Measurements from ENCODE around the gene PCNP.
"Not testable (repeated sequence)": the region's sequence is repeated elsewhere in the genome, so short reads cannot be mapped to it uniquely, and the experiment has no call there.

The PCNP gene

DNA sequence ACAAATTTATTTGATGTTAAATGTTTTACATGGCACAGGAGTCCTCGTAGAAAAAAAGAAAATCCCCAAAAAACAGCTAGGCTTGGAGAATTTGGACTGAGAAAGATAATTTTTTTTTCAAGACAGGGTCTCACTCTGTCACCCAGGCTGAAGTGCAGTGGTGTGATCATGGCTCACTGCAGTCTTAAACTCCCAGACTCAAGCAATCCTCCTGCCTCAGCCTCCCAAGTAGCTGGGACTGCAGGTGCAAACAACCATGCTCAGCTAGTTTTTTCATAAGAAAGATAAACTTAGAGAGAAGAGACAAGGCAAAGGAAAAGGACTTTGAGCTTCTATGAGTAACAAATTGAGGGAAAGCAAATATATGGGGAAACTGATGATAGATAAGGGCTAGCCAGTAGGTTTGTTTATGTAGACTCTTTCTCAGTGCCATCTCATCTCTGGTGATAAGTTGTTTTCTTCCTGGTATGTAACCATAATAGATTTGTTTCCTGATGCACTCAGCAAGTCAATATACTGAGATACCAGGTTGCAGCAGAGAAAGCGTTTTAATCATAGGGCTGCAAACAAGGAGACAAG is 25.4 kb upstream of the PCNP start:
- peak overlapping the region; percentile 23 for H3K27ac ChIP-seq
- TF ChIP-seq, protein P1, sequence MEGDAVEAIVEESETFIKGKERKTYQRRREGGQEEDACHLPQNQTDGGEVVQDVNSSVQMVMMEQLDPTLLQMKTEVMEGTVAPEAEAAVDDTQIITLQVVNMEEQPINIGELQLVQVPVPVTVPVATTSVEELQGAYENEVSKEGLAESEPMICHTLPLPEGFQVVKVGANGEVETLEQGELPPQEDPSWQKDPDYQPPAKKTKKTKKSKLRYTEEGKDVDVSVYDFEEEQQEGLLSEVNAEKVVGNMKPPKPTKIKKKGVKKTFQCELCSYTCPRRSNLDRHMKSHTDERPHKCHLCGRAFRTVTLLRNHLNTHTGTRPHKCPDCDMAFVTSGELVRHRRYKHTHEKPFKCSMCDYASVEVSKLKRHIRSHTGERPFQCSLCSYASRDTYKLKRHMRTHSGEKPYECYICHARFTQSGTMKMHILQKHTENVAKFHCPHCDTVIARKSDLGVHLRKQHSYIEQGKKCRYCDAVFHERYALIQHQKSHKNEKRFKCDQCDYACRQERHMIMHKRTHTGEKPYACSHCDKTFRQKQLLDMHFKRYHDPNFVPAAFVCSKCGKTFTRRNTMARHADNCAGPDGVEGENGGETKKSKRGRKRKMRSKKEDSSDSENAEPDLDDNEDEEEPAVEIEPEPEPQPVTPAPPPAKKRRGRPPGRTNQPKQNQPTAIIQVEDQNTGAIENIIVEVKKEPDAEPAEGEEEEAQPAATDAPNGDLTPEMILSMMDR (conservative IDR thresholded peaks at IDR 0.05): no peak

DNA sequence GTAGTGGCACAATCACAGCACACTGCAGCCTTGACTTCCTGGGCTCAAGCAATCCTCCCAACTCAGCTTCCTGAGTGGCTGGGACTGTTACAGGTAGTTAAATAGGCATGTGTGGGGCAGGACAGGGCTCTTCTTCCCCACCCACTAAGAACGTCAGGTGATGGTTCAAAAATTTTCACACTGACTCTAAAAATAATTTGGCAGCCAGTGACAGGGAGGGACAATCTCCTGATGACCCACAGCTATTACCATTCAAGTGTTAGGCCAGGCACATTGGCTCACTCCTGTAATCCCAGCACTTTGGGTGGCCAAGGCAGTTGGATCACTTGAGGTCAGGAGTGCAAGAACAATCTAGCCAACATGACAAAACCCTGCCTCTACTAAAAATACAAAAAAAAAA is 24.5 kb upstream of the PCNP start:
- TF ChIP-seq, protein P1 (conservative IDR thresholded peaks at IDR 0.05): no peak
- H3K27ac ChIP-seq: peak overlapping the region; percentile 23; the same call in 1 of the 2 replicates

DNA sequence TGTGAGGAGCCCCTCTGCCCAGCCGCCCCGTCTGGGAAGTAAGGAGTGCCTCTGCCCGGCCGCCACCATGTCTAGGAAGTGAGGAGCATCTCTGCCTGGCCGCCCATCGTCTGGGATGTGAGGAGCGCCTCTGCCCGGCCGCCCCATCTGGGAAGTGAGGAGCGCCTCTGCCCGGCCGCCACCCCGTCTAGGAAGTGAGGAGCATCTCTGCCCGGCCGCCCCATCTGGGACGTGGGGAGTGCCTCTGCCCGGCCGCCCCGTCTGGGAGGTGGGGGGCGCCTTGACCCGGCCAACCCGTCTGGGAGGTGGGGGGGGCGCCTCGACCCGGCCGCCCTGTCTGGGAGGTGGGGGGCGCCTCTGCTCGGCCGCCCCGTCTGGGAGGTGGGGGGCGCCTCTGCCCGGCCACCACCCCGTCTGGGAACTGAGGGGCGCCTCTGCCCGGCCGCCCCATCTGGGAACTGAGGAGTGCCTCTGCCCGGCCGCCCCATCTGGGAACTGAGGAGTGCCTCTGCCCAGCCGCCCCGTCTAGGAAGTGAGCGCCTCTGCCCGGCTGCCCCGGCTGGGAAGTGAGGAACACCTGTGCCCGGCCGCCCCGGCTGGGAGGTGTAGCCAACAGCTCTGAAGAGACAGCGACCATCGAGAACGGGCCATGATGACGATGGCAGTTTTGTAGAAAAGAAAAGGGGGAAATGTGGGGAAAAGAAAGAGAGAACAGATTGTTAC is 22.5 kb upstream of the PCNP start:
- not testable (repeated sequence) for H3K27ac ChIP-seq

DNA sequence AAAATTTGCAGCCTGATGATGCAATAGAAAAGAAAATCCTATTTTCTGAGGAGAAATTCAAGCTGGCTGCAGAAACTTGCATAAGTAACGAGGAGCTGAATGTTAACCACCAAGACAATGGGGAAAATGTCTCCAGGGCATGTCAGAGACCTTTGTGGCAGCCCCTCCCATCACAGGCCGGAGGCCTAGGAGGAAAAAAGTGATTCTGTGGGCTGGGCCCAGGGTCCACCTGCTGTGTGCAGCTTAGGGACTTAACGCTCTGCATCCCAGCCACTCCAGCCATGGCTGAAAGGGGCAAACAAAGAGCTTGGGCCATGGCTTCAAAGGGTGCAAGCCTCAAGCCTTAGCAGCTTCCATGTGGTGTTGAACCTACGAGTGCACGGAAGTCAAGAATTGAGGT is 20.6 kb upstream of the PCNP start:
- H3K27ac ChIP-seq: not testable (repeated sequence)

DNA sequence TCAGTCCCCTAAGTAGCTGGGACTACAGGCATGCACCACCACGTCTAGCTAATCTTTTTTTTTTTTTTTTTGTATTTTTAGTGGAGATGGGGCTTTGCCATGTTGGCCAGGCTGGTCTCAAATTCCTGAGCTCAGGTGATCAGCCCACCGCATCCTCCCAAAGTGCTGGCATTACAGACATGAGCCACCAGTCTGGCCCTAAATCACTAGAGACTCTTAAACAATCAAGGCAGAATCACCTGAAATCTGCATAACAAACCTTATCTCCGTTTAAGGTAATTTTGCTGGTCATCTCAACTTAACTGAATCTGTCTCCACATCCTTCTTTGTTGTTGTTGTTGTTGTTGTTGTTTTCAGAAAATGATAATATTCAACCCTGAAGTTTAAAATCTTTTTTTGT is 17.9 kb upstream of the PCNP start:
- TF ChIP-seq, protein P1 (conservative IDR thresholded peaks at IDR 0.05): no peak
- no peak overlapping the region for H3K27ac ChIP-seq

DNA sequence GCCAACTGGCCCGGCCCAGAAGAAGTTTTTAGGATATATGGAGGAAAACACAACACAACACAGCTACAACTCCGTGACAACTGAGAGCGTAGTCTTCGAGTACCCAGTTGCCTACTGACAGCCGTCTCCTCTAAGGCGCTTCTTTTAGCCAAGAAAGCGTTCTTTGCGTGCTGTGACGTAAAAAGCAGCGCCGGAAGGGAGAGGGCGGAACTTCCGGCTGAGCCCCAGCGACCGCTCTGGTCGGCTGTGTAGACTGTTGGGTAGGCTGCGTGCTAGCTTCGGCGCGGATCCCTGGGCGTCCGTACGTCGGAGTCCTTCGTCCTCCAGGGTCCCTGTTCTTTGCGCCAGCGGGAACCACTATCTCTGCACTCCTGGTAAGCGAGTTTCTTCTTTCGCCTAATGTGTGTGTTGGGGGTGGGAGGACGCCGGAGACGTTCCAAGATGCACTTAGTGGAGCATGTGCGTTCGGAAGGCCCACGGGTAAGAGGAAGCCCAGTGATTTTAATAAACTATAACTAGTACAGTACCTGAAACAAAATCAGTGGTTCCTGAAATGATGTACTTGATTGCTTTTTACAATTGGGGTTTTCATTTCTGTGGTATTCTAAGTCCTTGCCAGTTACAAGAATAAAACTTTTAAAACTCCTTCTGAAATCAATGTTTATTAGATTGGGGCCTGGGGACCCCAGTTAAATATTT is 12.2 kb upstream of the PCNP start, which contains the start of gene TRMT10C:
TRMT10C (plus strand) TSS at position 239 of the 699 bp plus-strand sequence. CDS start 2,914 bp downstream, outside the sequence.
- H3K27ac ChIP-seq: peak within 1 kb of the TSS; percentile 82
- TF ChIP-seq, protein P1 (conservative IDR thresholded peaks at IDR 0.05): no peak

DNA sequence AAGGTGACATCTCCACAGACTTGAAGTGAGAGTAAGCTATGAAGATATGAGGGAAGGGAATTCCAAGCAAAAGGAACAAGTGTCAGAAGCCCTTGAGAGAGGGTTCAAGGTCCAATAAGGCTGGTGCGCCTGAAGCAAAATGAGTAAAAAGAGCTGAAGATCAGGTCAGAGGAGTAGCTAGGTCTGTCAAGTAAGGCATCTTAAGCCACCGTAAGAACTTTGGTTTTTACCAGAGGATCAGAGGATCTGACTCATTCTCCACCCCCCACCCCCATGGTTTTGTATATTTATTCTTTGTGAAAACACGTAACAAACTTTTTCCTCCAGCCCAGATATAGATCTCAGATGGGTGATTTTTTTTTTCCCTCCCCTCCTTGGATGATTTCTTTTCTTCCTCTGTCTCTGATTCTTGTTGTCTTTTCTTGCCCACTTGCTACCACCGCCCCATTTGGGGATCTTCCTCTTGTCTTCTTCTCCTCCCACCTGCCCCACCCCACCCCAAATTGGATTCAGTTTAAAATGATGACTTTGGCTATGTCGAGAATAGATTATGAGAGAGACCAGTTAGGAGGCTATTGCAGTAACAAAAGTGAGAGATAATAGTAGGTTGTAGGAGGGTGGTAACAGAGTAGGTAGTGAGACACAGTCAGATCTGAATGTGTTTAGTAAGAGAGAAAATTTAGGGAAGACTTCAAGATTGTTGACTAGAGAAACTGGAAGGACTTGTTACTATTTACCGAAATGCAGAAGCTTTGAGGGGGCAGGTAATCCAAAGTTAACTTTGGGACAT is 6.3 kb upstream of the PCNP start:
- H3K27ac ChIP-seq: no peak overlapping the region

More for the DNA sequence above, 6.3 kb upstream of the PCNP start:
- TF ChIP-seq, protein P1 (conservative IDR thresholded peaks at IDR 0.05): no peak

All from VCaP (cell line).